Fibroblast of lung (primary cell): ENCODE measurements around the gene TRANK1.

Source experiments
- EZH2 ChIP-seq: IDR thresholded peaks from 2 replicates; pipeline ENCODE4 v1.5.1; 2012; ENCODE audit warnings: low read length, control low read depth, mild to moderate bottlenecking; ENCODE audit errors: missing control alignments
- TF ChIP-seq, protein P1 (sequence below), 2 donors: IDR thresholded peaks in 1 of 2; conservative IDR thresholded peaks in 1 of 2; 1 replicate in 1 of 2; 2 replicates in 1 of 2; pipeline ENCODE4 v1.5.1; 2011 to 2012; ENCODE audit warnings: low read length in 2 of 2, control low read depth in 1 of 2, inconsistent platforms in 1 of 2, low read depth in 1 of 2, mild to moderate bottlenecking in 1 of 2

DNA sequence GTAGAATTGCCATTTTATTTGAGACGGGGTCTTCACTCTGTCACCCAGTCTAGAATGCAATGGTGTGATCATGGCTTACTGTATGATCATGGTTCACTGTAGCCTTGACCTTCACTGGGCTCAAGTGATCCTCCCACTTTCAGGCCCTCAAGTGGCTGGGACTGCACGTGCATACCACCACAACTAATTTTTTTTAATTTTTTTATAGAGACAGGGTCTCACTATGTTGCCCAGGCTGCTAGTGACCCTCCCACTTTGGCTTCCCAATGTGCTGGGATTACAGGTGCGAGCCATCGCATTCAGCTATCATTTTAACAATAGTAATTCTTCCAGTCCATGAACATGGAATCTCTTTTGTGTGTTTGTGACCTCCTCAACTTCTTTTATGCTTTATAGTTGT lies 36.2 kb upstream of the TRANK1 start:
- TF ChIP-seq, protein P1, sequence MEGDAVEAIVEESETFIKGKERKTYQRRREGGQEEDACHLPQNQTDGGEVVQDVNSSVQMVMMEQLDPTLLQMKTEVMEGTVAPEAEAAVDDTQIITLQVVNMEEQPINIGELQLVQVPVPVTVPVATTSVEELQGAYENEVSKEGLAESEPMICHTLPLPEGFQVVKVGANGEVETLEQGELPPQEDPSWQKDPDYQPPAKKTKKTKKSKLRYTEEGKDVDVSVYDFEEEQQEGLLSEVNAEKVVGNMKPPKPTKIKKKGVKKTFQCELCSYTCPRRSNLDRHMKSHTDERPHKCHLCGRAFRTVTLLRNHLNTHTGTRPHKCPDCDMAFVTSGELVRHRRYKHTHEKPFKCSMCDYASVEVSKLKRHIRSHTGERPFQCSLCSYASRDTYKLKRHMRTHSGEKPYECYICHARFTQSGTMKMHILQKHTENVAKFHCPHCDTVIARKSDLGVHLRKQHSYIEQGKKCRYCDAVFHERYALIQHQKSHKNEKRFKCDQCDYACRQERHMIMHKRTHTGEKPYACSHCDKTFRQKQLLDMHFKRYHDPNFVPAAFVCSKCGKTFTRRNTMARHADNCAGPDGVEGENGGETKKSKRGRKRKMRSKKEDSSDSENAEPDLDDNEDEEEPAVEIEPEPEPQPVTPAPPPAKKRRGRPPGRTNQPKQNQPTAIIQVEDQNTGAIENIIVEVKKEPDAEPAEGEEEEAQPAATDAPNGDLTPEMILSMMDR (conservative IDR thresholded peaks at IDR 0.05 in 1 of 2, IDR thresholded peaks at IDR 0.05 in 1 of 2; ENCODE audit: low read depth in 1 of 2, low read length in 2 of 2) = no peak
- no peak for TF ChIP-seq EZH2
